Mesenchymal stem cell (in vitro differentiated cells and primary cell): ENCODE measurements around the gene SPDYE2B.
A peak's percentile ranks its signal among the peaks of the same experiment; 100 is the strongest.
"Not testable (repeated sequence)": the region's sequence is repeated elsewhere in the genome, so short reads cannot be mapped to it uniquely, and the experiment has no call there.

ENCODE experiments used
- DNase-seq: peaks from one replicate; pipeline ENCODE4 v3.0.0-alpha.2; 2013
- H2AFZ ChIP-seq: one replicate; pipeline ENCODE4 v1.6.1; 2013; ENCODE audit warnings: low read depth, mild to moderate bottlenecking, control low read depth, inconsistent platforms, low read length, moderate library complexity
- H2AK5ac ChIP-seq: 2 replicates; pipeline ENCODE4 v1.6.1; 2013; ENCODE audit warnings: low read length, moderate library complexity, mild to moderate bottlenecking, inconsistent platforms; ENCODE audit not compliant: severe bottlenecking
- H2BK120ac ChIP-seq: one replicate; pipeline ENCODE4 v1.6.1; 2013; ENCODE audit warnings: low read depth, mild to moderate bottlenecking, inconsistent platforms, low read length, moderate library complexity
- H2BK12ac ChIP-seq, 2 experiments: one replicate each; pipeline ENCODE4 v1.6.1; 2013; ENCODE audit warnings: inconsistent platforms in 2 of 2, low read length in 2 of 2, mild to moderate bottlenecking in 2 of 2, moderate library complexity in 2 of 2, control low read depth in 1 of 2
- H2BK15ac ChIP-seq: one replicate; pipeline ENCODE4 v1.6.1; 2013; ENCODE audit warnings: mild to moderate bottlenecking, low read depth, inconsistent platforms; ENCODE audit not compliant: poor library complexity, severe bottlenecking
- H2BK5ac ChIP-seq: 2 replicates; pipeline ENCODE4 v1.6.1; 2013; ENCODE audit warnings: low read depth, mild to moderate bottlenecking, low read length, control low read depth, inconsistent platforms; ENCODE audit not compliant: poor library complexity, severe bottlenecking
- H3K14ac ChIP-seq, 2 experiments: one replicate each; pipeline ENCODE4 v1.6.1; 2013; ENCODE audit warnings: inconsistent platforms in 2 of 2, low read length in 2 of 2, control low read depth in 1 of 2, mild to moderate bottlenecking in 1 of 2, moderate library complexity in 1 of 2
- H3K18ac ChIP-seq, 2 experiments: one replicate each; pipeline ENCODE4 v1.6.1; 2013; ENCODE audit warnings: inconsistent platforms in 2 of 2, low read length in 2 of 2, control low read depth in 1 of 2, low read depth in 1 of 2, mild to moderate bottlenecking in 1 of 2
- H3K23ac ChIP-seq, 2 experiments: one replicate each; pipeline ENCODE4 v1.6.1; 2013; ENCODE audit warnings: inconsistent platforms in 2 of 2, low read length in 2 of 2, mild to moderate bottlenecking in 2 of 2, moderate library complexity in 2 of 2, control low read depth in 1 of 2
- H3K27ac ChIP-seq: 2 replicates; pipeline ENCODE4 v1.5.1; 2013; ENCODE audit warnings: mild to moderate bottlenecking, moderate library complexity, low read length, control low read depth, inconsistent platforms; ENCODE audit not compliant: poor library complexity, severe bottlenecking
- H3K27me3 ChIP-seq, 2 experiments: 2 replicates each; pipeline versions ENCODE4 v1.6.1 to v1.7.0; 2013; ENCODE audit warnings: low read length in 2 of 2, mild to moderate bottlenecking in 2 of 2, moderate library complexity in 2 of 2, control low read depth in 1 of 2, inconsistent platforms in 1 of 2; ENCODE audit not compliant: control insufficient read depth in 1 of 2, insufficient read depth in 1 of 2
- H3K36me3 ChIP-seq, 2 experiments: 2 replicates each; pipeline versions ENCODE4 v1.6.1 to v1.7.0; 2013; ENCODE audit warnings: low read length in 2 of 2, control low read depth in 1 of 2, inconsistent platforms in 1 of 2, low read depth in 1 of 2, mild to moderate bottlenecking in 1 of 2; ENCODE audit not compliant: insufficient read depth in 2 of 2, control insufficient read depth in 1 of 2
- H3K4ac ChIP-seq, 2 experiments: one replicate each; pipeline ENCODE4 v1.6.1; 2013; ENCODE audit warnings: inconsistent platforms in 2 of 2, low read length in 2 of 2, mild to moderate bottlenecking in 2 of 2, moderate library complexity in 2 of 2, control low read depth in 1 of 2, low read depth in 1 of 2
- H3K4me1 ChIP-seq: 2 replicates; pipeline ENCODE4 v1.6.1; 2013; ENCODE audit warnings: low read depth, low read length, control low read depth; ENCODE audit not compliant: control insufficient read depth, insufficient read depth
- H3K4me2 ChIP-seq: 2 replicates; pipeline ENCODE4 v1.6.1; 2013; ENCODE audit warnings: low read length, mild to moderate bottlenecking, inconsistent platforms; ENCODE audit not compliant: poor library complexity, severe bottlenecking
- H3K4me3 ChIP-seq, 2 experiments: 2 replicates each; pipeline versions ENCODE4 v1.5.1 to v1.7.0; 2013; ENCODE audit warnings: low read length in 2 of 2, mild to moderate bottlenecking in 2 of 2, control low read depth in 1 of 2, low read depth in 1 of 2; ENCODE audit not compliant: insufficient read depth in 1 of 2
- H3K79me1 ChIP-seq: replicated peaks from 2 replicates; pipeline ENCODE4 v1.6.1; 2013; ENCODE audit warnings: mild to moderate bottlenecking, control low read depth, low read length, inconsistent platforms; ENCODE audit not compliant: poor library complexity, severe bottlenecking
- H3K9ac ChIP-seq: 2 replicates; pipeline ENCODE4 v1.7.0; 2013; ENCODE audit warnings: mild to moderate bottlenecking, low read length, moderate library complexity
- H3K9me3 ChIP-seq: 2 replicates; pipeline ENCODE4 v1.7.0; 2013; ENCODE audit warnings: mild to moderate bottlenecking, low read length; ENCODE audit not compliant: control insufficient read depth
- H4K8ac ChIP-seq: one replicate; pipeline ENCODE4 v1.6.1; 2013; ENCODE audit warnings: inconsistent platforms, mild to moderate bottlenecking, low read length, moderate library complexity
- H4K91ac ChIP-seq: one replicate; pipeline ENCODE4 v1.6.1; 2013; ENCODE audit warnings: mild to moderate bottlenecking, low read length, inconsistent platforms
- WGBS: methylation state at CpG from one replicate; pipeline ENCODE4 v1.1.7; 2013; ENCODE audit warnings: mixed read lengths; 5-methylcytosine and 5-hydroxymethylcytosine counted together

SPDYE2B gene

GRCh38 chr7:102695033-102695552 is 45.0 kb downstream of the SPDYE2B start:
- H2BK120ac ChIP-seq, H4K91ac ChIP-seq, H2AFZ ChIP-seq, H3K4me3 ChIP-seq, H3K9me3 ChIP-seq, DNase-seq, H3K9ac ChIP-seq, H3K27me3 ChIP-seq, H2BK15ac ChIP-seq, H2BK12ac ChIP-seq, H3K18ac ChIP-seq, H2BK5ac ChIP-seq, H2AK5ac ChIP-seq, H3K79me1 ChIP-seq, H3K4me2 ChIP-seq, H3K27ac ChIP-seq, H3K23ac ChIP-seq, H3K14ac ChIP-seq, H3K36me3 ChIP-seq, H3K4me1 ChIP-seq, H3K4ac ChIP-seq, H4K8ac ChIP-seq: not testable (repeated sequence)
- no CpG with 5 or more reads among the region's 3 CpGs for WGBS

GRCh38 chr7:102696009-102696408 is 45.9 kb downstream of the SPDYE2B start:
- H3K14ac ChIP-seq, H3K4ac ChIP-seq, H4K91ac ChIP-seq, H3K9me3 ChIP-seq, H2AFZ ChIP-seq, DNase-seq, H3K36me3 ChIP-seq, H2BK15ac ChIP-seq, H2AK5ac ChIP-seq, H3K27me3 ChIP-seq, H2BK12ac ChIP-seq, H4K8ac ChIP-seq, H3K27ac ChIP-seq, H2BK120ac ChIP-seq, H3K4me2 ChIP-seq, H2BK5ac ChIP-seq, H3K18ac ChIP-seq, H3K23ac ChIP-seq, H3K4me3 ChIP-seq, H3K4me1 ChIP-seq, H3K9ac ChIP-seq, H3K79me1 ChIP-seq: not testable (repeated sequence)
- no CpG with 5 or more reads among the region's 2 CpGs for WGBS

GRCh38 chr7:102697642-102698512 is 47.8 kb downstream of the SPDYE2B start:
- not testable (repeated sequence) for H2BK12ac ChIP-seq, H2AK5ac ChIP-seq, H3K4me3 ChIP-seq, H2BK15ac ChIP-seq, H4K8ac ChIP-seq, H3K14ac ChIP-seq, H4K91ac ChIP-seq, H2AFZ ChIP-seq, H3K79me1 ChIP-seq, H2BK120ac ChIP-seq, H3K27me3 ChIP-seq, H3K9me3 ChIP-seq, H3K23ac ChIP-seq, H3K9ac ChIP-seq, H3K36me3 ChIP-seq, H3K18ac ChIP-seq, H3K4me2 ChIP-seq, H3K27ac ChIP-seq, H3K4ac ChIP-seq, H2BK5ac ChIP-seq, DNase-seq, H3K4me1 ChIP-seq
- 83% methylated on average over 2 of the region's 5 CpGs for WGBS

- not testable (repeated sequence) for H4K91ac ChIP-seq, H3K14ac ChIP-seq, H3K27ac ChIP-seq, H2AK5ac ChIP-seq, H2BK15ac ChIP-seq, DNase-seq, H3K9ac ChIP-seq, H3K4ac ChIP-seq, H3K79me1 ChIP-seq, H3K4me2 ChIP-seq, H3K4me1 ChIP-seq, H3K23ac ChIP-seq, H3K18ac ChIP-seq, H3K9me3 ChIP-seq, H2AFZ ChIP-seq, H2BK120ac ChIP-seq, H2BK5ac ChIP-seq, H3K27me3 ChIP-seq, H2BK12ac ChIP-seq, H3K36me3 ChIP-seq, H3K4me3 ChIP-seq
- H4K8ac ChIP-seq, result peak overlapping the region; percentile 49
- 77% methylated on average over 8 of the region's 9 CpGs for WGBS
Measured at GRCh38 chr7:102698962-102699750, 49.0 kb downstream of the SPDYE2B start.
